Measurements from ENCODE around the gene SLC16A12.

DNA sequence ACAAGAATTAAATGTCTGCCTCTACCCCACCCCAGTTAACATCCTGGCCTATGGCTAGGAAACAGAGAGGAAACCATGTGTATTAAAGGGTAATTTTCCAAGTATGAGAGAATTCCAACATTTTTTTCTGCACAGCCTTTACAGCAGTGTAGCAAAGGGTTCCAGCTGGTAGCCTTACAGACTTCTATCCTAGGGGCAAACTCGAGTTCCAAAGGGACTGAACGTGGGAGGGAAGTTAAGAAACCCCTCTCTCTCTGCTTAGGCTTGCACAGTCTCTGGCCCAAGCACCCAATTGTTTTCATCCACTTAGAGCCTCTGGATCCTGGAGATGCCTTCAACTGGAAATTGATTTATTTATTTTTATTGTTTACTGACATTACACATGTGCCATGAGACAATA, 60.3 kb downstream of the SLC16A12 start:
- TF ChIP-seq, protein P1, sequence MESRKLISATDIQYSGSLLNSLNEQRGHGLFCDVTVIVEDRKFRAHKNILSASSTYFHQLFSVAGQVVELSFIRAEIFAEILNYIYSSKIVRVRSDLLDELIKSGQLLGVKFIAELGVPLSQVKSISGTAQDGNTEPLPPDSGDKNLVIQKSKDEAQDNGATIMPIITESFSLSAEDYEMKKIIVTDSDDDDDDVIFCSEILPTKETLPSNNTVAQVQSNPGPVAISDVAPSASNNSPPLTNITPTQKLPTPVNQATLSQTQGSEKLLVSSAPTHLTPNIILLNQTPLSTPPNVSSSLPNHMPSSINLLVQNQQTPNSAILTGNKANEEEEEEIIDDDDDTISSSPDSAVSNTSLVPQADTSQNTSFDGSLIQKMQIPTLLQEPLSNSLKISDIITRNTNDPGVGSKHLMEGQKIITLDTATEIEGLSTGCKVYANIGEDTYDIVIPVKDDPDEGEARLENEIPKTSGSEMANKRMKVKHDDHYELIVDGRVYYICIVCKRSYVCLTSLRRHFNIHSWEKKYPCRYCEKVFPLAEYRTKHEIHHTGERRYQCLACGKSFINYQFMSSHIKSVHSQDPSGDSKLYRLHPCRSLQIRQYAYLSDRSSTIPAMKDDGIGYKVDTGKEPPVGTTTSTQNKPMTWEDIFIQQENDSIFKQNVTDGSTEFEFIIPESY (CRISPR knock-in tag; IDR thresholded peaks at IDR 0.05) = no peak
- TF ChIP-seq MXI1 (IDR thresholded peaks at IDR 0.05; ENCODE audit: borderline replicate concordance, low read depth, low read length) (no peak), RNF2 (conservative IDR thresholded peaks at IDR 0.05; ENCODE audit: low read depth) (no peak), MAFK (conservative IDR thresholded peaks at IDR 0.05 in 1 of 2, IDR thresholded peaks at IDR 0.05 in 1 of 2; ENCODE audit: low read length in 2 of 2) (no peak), NR3C1 (CRISPR knock-in tag; IDR thresholded peaks at IDR 0.05) (no peak), SMC3 (IDR thresholded peaks at IDR 0.05; ENCODE audit: low read length) (no peak)
- TF ChIP-seq, protein P2, sequence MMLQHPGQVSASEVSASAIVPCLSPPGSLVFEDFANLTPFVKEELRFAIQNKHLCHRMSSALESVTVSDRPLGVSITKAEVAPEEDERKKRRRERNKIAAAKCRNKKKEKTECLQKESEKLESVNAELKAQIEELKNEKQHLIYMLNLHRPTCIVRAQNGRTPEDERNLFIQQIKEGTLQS (CRISPR knock-in tag; IDR thresholded peaks at IDR 0.05) = no peak
